ENCODE data around the gene TPSD1. TPM values are rescaled to one million over a fixed set of nuclear protein-coding genes. Genes with fewer than 3 reads are reported as not detected.
"Not testable (repeated sequence)": the region's sequence is repeated elsewhere in the genome, so short reads cannot be mapped to it uniquely, and the experiment has no call there.

The TPSD1 gene
- total and polyA plus RNA-seq, 2 donors (not counting 3 experiments of a cell fraction or from before 2014, with no cell fraction given) = not detected

GRCh38 chr16:1265826-1266225, 10.0 kb downstream of the TPSD1 start:
- Histone ChIP-seq H3K4me2 (ENCODE audit: insufficient read depth, low read length) (no peak overlapping the region), H3K4me1 (ENCODE audit: control insufficient read depth, extremely low read depth, insufficient read depth, low read length) (no peaks in the 10 kb centered on the region), H2AFZ (ENCODE audit: low read depth, low read length) (no peak overlapping the region), H3K36me3 (ENCODE audit: control insufficient read depth in 2 of 2, extremely low read depth in 1 of 2, insufficient read depth in 2 of 2, low read length in 2 of 2) (no peaks in the 10 kb centered on the region), H3K79me2 (ENCODE audit: control insufficient read depth, insufficient read depth, low read length) (no peaks in the 10 kb centered on the region), H3K27ac (ENCODE audit: insufficient read depth, low read depth, low read length) (no peak overlapping the region), H3K9ac (replicated peaks; ENCODE audit: extremely low read depth, insufficient read depth, low read length) (no peak overlapping the region), H3K27me3 (ENCODE audit: control insufficient read depth in 2 of 2, insufficient read depth in 2 of 2, low read length in 2 of 2) (peaks cover 6 to 11% of the 10 kb centered on the region in 2 experiments), H3K4me3 (replicated peaks in 1 of 3; ENCODE audit: insufficient read depth in 1 of 3, low read depth in 1 of 3, low read length in 3 of 3) (no peak overlapping the region), H3K9me3 (replicated peaks; ENCODE audit: control insufficient read depth, insufficient read depth, low read length) (no peaks in the 10 kb centered on the region), H4K20me1 (replicated peaks; ENCODE audit: control insufficient read depth, extremely low read depth, insufficient read depth, low read length) (no peaks in the 10 kb centered on the region), H3K9me1 (replicated peaks; ENCODE audit: control insufficient read depth, extremely low read depth, insufficient read depth, low read length) (no peaks in the 10 kb centered on the region)
- no peak for TF ChIP-seq FOS (IDR thresholded peaks at IDR 0.05; ENCODE audit: borderline replicate concordance, insufficient read depth, low read length)
- no peak for TF ChIP-seq MAX (IDR thresholded peaks at IDR 0.05; ENCODE audit: insufficient read depth, insufficient read length)
- TF ChIP-seq MYC (IDR thresholded peaks at IDR 0.05; ENCODE audit: low read depth, low read length) = no peak
- TF ChIP-seq POLR2AphosphoS5 (IDR thresholded peaks at IDR 0.05; ENCODE audit: insufficient read depth, low read depth, low read length) = no peak
- TF ChIP-seq EZH2 (IDR thresholded peaks at IDR 0.05; ENCODE audit: borderline replicate concordance, low read depth, low read length, severe bottlenecking) = no peak
- TF ChIP-seq GATA2 (IDR thresholded peaks at IDR 0.05; ENCODE audit: insufficient read depth, insufficient read length, low read depth, low read length) = no peak
- no peak for TF ChIP-seq CTCF (IDR thresholded peaks at IDR 0.05; ENCODE audit: extremely low read depth in 1 of 2, insufficient read depth in 1 of 2, low read depth in 1 of 2, low read length in 2 of 2)
- TF ChIP-seq POLR2A (IDR thresholded peaks at IDR 0.05; ENCODE audit: low read depth, low read length) = no peak
- TF ChIP-seq JUN (IDR thresholded peaks at IDR 0.05; ENCODE audit: borderline replicate concordance, insufficient read depth, insufficient read length, low read depth) = no peak
- DNase-seq (ENCODE audit: low read depth, low spot score) = no peak
- FAIRE-seq = no peak
- intact Hi-C loops (cut with micrococcal nuclease) = no loop called here
- POLR2A ChIA-PET = interaction anchor here (0.6 kb wide), 1 partner anchor 209 kb away, joined by 4 read pairs; no protein-coding TSS in a partner anchor
- CTCF ChIA-PET = no interaction called here
- dilution Hi-C loops (cut with MboI; ENCODE audit: extremely low pct_ligation_motif_present, low sequenced_read_pairs) = no loop called here
- no TSS peak for BruUV-seq (replicated peaks)

- not testable (repeated sequence) for FAIRE-seq; H3K4me3 ChIP-seq (replicated peaks in 1 of 3; ENCODE audit: insufficient read depth in 1 of 3, low read depth in 1 of 3, low read length in 3 of 3)
Measured at GRCh38 chr16:1269418-1269817, 13.5 kb downstream of the TPSD1 start.

More at GRCh38 chr16:1269418-1269817, 13.5 kb downstream of the TPSD1 start:
- BruUV-seq (replicated peaks); DNase-seq (ENCODE audit: low read depth, low spot score); H3K4me1 ChIP-seq (ENCODE audit: control insufficient read depth, extremely low read depth, insufficient read depth, low read length); H4K20me1 ChIP-seq (replicated peaks; ENCODE audit: control insufficient read depth, extremely low read depth, insufficient read depth, low read length); H3K79me2 ChIP-seq (ENCODE audit: control insufficient read depth, insufficient read depth, low read length); dilution Hi-C loops (cut with MboI; ENCODE audit: extremely low pct_ligation_motif_present, low sequenced_read_pairs); H3K4me2 ChIP-seq (ENCODE audit: insufficient read depth, low read length); H3K9me1 ChIP-seq (replicated peaks; ENCODE audit: control insufficient read depth, extremely low read depth, insufficient read depth, low read length); intact Hi-C loops (cut with micrococcal nuclease); H3K9me3 ChIP-seq (replicated peaks; ENCODE audit: control insufficient read depth, insufficient read depth, low read length); H3K9ac ChIP-seq (replicated peaks; ENCODE audit: extremely low read depth, insufficient read depth, low read length); H3K27ac ChIP-seq (ENCODE audit: insufficient read depth, low read depth, low read length); POLR2A ChIA-PET; H3K27me3 ChIP-seq (ENCODE audit: control insufficient read depth in 2 of 2, insufficient read depth in 2 of 2, low read length in 2 of 2); H2AFZ ChIP-seq (ENCODE audit: low read depth, low read length); H3K36me3 ChIP-seq (ENCODE audit: control insufficient read depth in 2 of 2, extremely low read depth in 1 of 2, insufficient read depth in 2 of 2, low read length in 2 of 2): not testable (repeated sequence)
- CTCF ChIA-PET = interaction anchor here (0.6 kb wide), 1 partner anchor 61 kb away, joined by 3 read pairs; no protein-coding TSS in a partner anchor

All from endothelial cell of umbilical vein (primary cell).